Keratinocyte (primary cell): ENCODE measurements around the gene SLC23A2. TPM values are rescaled to one million over a fixed set of nuclear protein-coding genes. Genes with fewer than 3 reads are reported as not detected.

Experiments used
- DNase-seq: peaks from one replicate; pipeline ENCODE4 v3.0.0-alpha.2; 2011; ENCODE audit warnings: low read depth, missing footprints, low spot score
- FAIRE-seq: peaks from 2 replicates; lab custom pipeline; 2011; peaks lifted over from hg19 to GRCh38; lab: Jason Lieb, UNC
- H2AFZ ChIP-seq: 2 replicates; pipeline ENCODE4 v1.6.0; 2012; ENCODE audit warnings: low read length, control low read depth, inconsistent platforms; ENCODE audit not compliant: control insufficient read depth
- H3K27ac ChIP-seq: 2 replicates; pipeline ENCODE4 v1.5.1; 2011; ENCODE audit warnings: low read length; ENCODE audit not compliant: control insufficient read depth, insufficient read depth
- H3K27me3 ChIP-seq: 3 replicates; pipeline ENCODE4 v1.6.0; 2011; ENCODE audit warnings: low read length; ENCODE audit not compliant: control insufficient read depth, insufficient read depth; ENCODE audit errors: extremely low read depth
- H3K36me3 ChIP-seq, 2 experiments: 2 replicates in 1 of 2; 3 replicates in 1 of 2; pipeline ENCODE4 v1.5.1; 2011; ENCODE audit warnings: low read length in 2 of 2, mild to moderate bottlenecking in 1 of 2; ENCODE audit not compliant: control insufficient read depth in 2 of 2, insufficient read depth in 2 of 2; ENCODE audit errors: extremely low read depth in 1 of 2
- H3K4me1 ChIP-seq: 3 replicates; pipeline ENCODE4 v1.5.1; 2011; ENCODE audit warnings: low read length; ENCODE audit not compliant: control insufficient read depth, insufficient read depth; ENCODE audit errors: extremely low read depth
- H3K4me2 ChIP-seq: 3 replicates; pipeline ENCODE4 v1.6.0; 2011; ENCODE audit warnings: low read depth, low read length; ENCODE audit not compliant: control insufficient read depth, insufficient read depth; ENCODE audit errors: extremely low read depth
- H3K4me3 ChIP-seq, 3 experiments: fragments of 200-600 bp in 1 of 3; sonication (generic) in 1 of 3; 2 replicates in 2 of 3; 3 replicates in 1 of 3; pipeline ENCODE4 v1.5.1; 2011 to 2016; ENCODE audit warnings: low read length in 3 of 3, mild to moderate bottlenecking in 3 of 3, control low read depth in 2 of 3, inconsistent platforms in 1 of 3, low read depth in 1 of 3, mixed read lengths in 1 of 3, mixed run types in 1 of 3, moderate library complexity in 1 of 3; ENCODE audit not compliant: control insufficient read depth in 2 of 3, insufficient read depth in 2 of 3; ENCODE audit errors: extremely low read depth in 1 of 3
- H3K79me2 ChIP-seq: 2 replicates; pipeline ENCODE4 v1.6.0; 2012; ENCODE audit warnings: low read length; ENCODE audit not compliant: control insufficient read depth, insufficient read depth
- H3K9ac ChIP-seq: 3 replicates; pipeline ENCODE4 v1.6.0; 2011; ENCODE audit warnings: low read length; ENCODE audit not compliant: control insufficient read depth, insufficient read depth; ENCODE audit errors: extremely low read depth
- H3K9me1 ChIP-seq: 3 replicates; pipeline ENCODE4 v1.6.0; 2011; ENCODE audit warnings: low read length; ENCODE audit not compliant: control insufficient read depth, insufficient read depth; ENCODE audit errors: extremely low read depth
- H3K9me3 ChIP-seq: 2 replicates; pipeline ENCODE4 v1.5.1; 2012; ENCODE audit warnings: low read depth, low read length; ENCODE audit not compliant: control insufficient read depth
- H4K20me1 ChIP-seq: 3 replicates; pipeline ENCODE4 v1.6.0; 2011; ENCODE audit warnings: low read length; ENCODE audit not compliant: control insufficient read depth, insufficient read depth; ENCODE audit errors: extremely low read depth
- CTCF ChIP-seq, 3 experiments: IDR thresholded peaks in 1 of 3; conservative IDR thresholded peaks in 1 of 3; optimal IDR thresholded peaks in 1 of 3; 2 replicates in 2 of 3; 3 replicates in 1 of 3; pipeline versions ENCODE3 to v1.5.1; 2011; ENCODE audit warnings: low read length in 3 of 3, mild to moderate bottlenecking in 3 of 3, moderate library complexity in 2 of 3, control low read depth in 1 of 3, inconsistent platforms in 1 of 3; ENCODE audit not compliant: insufficient read depth in 2 of 3; ENCODE audit errors: extremely low read depth in 1 of 3
- EZH2 ChIP-seq: IDR thresholded peaks from one replicate; pipeline ENCODE4 v1.6.1; 2012; ENCODE audit warnings: inconsistent platforms, mild to moderate bottlenecking, low read length, moderate library complexity
- dilution Hi-C: fragments of 300-500 bp; cut with MboI; formaldehyde crosslinking; loops from one replicate; pipeline ENCODE4 v1.7.0; 2020; ENCODE audit warnings: low sequenced_read_pairs; ENCODE audit not compliant: extremely low pct_ligation_motif_present
- polyA plus RNA-seq, 5 experiments: library from polyadenylated mRNA; depleted of rRNA in 3 of 5; stranded (reverse) in 3 of 5; stranded (forward) in 1 of 5; unstranded in 1 of 5; fragments of >200 nt; gene quantifications; 1 replicate in 1 of 5; 2 replicates in 3 of 5; 3 replicates in 1 of 5; pipeline versions ENCODE4 v1.2.1 to v1.2.3, GENCODE V29; 2011 to 2012; ENCODE audit warnings: missing spikeins in 2 of 5, low read depth in 1 of 5, low replicate concordance in 1 of 5

The SLC23A2 gene
- polyA plus RNA-seq, 1 donor (not counting 4 experiments of a cell fraction or from before 2014, with no cell fraction given), result 13.4 TPM

DNA sequence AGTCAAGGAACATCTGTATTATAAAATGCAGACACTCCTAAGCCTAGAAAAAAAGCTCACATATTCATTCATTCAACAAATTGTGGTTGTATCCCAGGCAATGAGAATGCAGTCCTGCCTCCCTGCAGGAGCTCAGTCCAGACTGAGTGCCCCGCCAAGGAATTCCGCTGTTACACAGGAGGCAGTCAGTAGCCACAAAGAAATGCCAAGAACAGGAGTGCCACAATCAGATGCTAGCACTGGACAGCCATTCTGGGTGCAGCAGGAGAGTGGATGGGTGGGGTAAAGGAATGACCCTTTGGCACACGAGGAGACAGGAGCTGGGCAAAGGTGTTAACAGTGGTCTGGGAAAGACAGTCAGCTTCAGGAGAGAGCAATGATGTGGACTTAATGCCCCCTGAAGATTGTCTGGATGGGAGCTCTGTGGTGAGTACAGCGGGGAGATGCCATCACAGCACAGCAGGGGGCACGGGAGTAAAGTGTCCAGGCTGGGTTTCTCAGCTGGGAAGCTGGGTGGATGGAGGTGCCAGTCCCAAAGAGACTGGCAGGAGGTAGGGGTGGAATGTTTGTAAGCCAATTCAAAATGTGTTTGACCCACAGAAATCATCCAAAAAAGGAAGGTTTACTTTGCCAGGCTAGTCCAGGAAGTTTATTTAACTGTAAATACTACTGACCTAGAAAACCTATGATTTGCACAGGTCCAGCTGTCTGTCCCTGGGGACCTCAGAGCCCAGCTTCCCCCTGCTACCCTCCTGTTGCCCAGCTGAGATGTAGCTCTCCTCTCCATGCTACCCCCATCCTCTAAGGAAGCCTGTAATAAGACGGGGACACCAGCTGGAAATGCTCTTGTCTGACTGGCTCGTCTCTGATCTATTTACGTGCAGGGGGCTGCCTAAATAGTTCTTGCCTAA lies 84.1 kb downstream of the SLC23A2 start:
- no peak for TF ChIP-seq CTCF (optimal IDR thresholded peaks at IDR 0.05 in 1 of 3, IDR thresholded peaks at IDR 0.05 in 1 of 3, conservative IDR thresholded peaks at IDR 0.05 in 1 of 3; ENCODE audit: extremely low read depth in 1 of 3, insufficient read depth in 2 of 3, low read length in 3 of 3)
- no peak for TF ChIP-seq EZH2
- FAIRE-seq (no peak), DNase-seq (no peak)
- Histone ChIP-seq H3K4me3 (no peak overlapping the region), H3K9ac (no peak overlapping the region), H3K9me1 (no peaks in the 10 kb centered on the region), H3K4me1 (no peaks in the 10 kb centered on the region), H3K36me3 (peaks cover 0 to under 1% of the 10 kb centered on the region in 2 experiments), H3K9me3 (no peaks in the 10 kb centered on the region), H3K27ac (no peak overlapping the region), H2AFZ (no peak overlapping the region), H3K27me3 (no peaks in the 10 kb centered on the region), H3K79me2 (no peaks in the 10 kb centered on the region), H3K4me2 (no peak overlapping the region), H4K20me1 (peaks cover 2% of the 10 kb centered on the region)
- dilution Hi-C loops, result no loop called here

DNA sequence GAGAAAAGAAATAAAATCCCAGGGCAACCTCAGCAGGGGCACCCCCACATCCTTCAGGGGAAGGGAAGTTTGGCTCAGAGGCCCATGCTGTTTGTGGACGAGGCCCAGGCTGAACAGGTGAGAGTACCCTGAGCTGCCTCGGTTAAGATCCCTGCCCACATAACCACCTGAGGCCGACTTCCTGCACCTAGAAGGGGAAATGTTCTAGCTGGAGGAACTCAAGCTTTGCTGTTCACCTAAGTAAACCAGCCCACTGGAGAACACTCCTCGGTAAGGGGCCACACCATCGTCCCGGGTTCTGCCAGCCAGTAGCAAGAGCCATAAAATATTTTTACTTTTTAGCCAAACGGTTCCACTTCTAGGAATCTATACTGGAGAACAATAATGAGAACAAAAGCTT lies 88.2 kb downstream of the SLC23A2 start:
- FAIRE-seq (no peak), DNase-seq (no peak)
- TF ChIP-seq CTCF (optimal IDR thresholded peaks at IDR 0.05 in 1 of 3, IDR thresholded peaks at IDR 0.05 in 1 of 3, conservative IDR thresholded peaks at IDR 0.05 in 1 of 3; ENCODE audit: extremely low read depth in 1 of 3, insufficient read depth in 2 of 3, low read length in 3 of 3) (no peak), EZH2 (no peak)
- no peak overlapping the region for H3K4me3 ChIP-seq
- H2AFZ ChIP-seq, result no peak overlapping the region
- H3K9me3 ChIP-seq, result no peaks in the 10 kb centered on the region
- no peak overlapping the region for H3K27ac ChIP-seq
- no peaks in the 10 kb centered on the region for H3K4me1 ChIP-seq
- no peak overlapping the region for H3K4me2 ChIP-seq
- no peak overlapping the region for H3K9ac ChIP-seq
- H3K9me1 ChIP-seq, result no peaks in the 10 kb centered on the region
- dilution Hi-C loops, result no loop called here
- H3K79me2 ChIP-seq, result no peaks in the 10 kb centered on the region
- H3K27me3 ChIP-seq, result no peaks in the 10 kb centered on the region
- no peaks in the 10 kb centered on the region for H4K20me1 ChIP-seq
- H3K36me3 ChIP-seq, result no peaks in the 10 kb centered on the region
